CD4-positive, alpha-beta T cell (primary cell): Measurements from ENCODE around the gene XCL2. TPM values are rescaled to one million over a fixed set of nuclear protein-coding genes. Genes with fewer than 3 reads are reported as not detected.

Source experiments
- ATAC-seq: fragments of 200-7000 bp; cut with Tn5 transposase; one replicate; pipeline ENCODE4 v1.10.0; 2022; ENCODE audit warnings: mild to moderate bottlenecking; ENCODE audit not compliant: poor library complexity
- CTCF ChIA-PET: fragments of 350-600 bp; sonication (Branson Sonifier 250); formaldehyde crosslinking; loops from one replicate; lab custom pipeline; 2021; ENCODE audit warnings: antibody characterized with exemption, inconsistent platforms; lab: Charles Lee
- POLR2A ChIA-PET: fragments of 350-600 bp; sonication (Branson Sonifier 250); formaldehyde crosslinking; loops from one replicate; lab custom pipeline; 2021; ENCODE audit warnings: antibody characterized with exemption, inconsistent platforms; lab: Charles Lee
- DNase-seq, 14 experiments: peaks; one replicate each; pipeline ENCODE4 v3.0.0-alpha.2; 2013 to 2020; ENCODE audit warnings: mixed read lengths in 2 of 14
- H3K27ac ChIP-seq, 2 donors: one replicate each; pipeline versions ENCODE4 v1.5.1 to v1.7.0; 2013; ENCODE audit warnings: low read length in 2 of 2, low read depth in 1 of 2, mild to moderate bottlenecking in 1 of 2
- H3K27me3 ChIP-seq, 2 experiments: 1 replicate in 1 of 2; 2 replicates in 1 of 2; pipeline versions ENCODE4 v1.6.1 to v1.7.0; 2013; ENCODE audit warnings: low read length in 2 of 2, control low read depth in 1 of 2, mild to moderate bottlenecking in 1 of 2, moderate library complexity in 1 of 2; ENCODE audit not compliant: insufficient read depth in 2 of 2, control insufficient read depth in 1 of 2
- H3K36me3 ChIP-seq: one replicate; pipeline ENCODE4 v1.6.1; 2013; ENCODE audit warnings: low read length, control low read depth; ENCODE audit not compliant: insufficient read depth
- H3K4me1 ChIP-seq: one replicate; pipeline ENCODE4 v1.6.1; 2013; ENCODE audit warnings: low read length, control low read depth; ENCODE audit not compliant: insufficient read depth
- H3K4me3 ChIP-seq: one replicate; pipeline ENCODE4 v1.5.1; 2013; ENCODE audit warnings: mild to moderate bottlenecking, low read length, moderate library complexity
- H3K9me3 ChIP-seq, 2 experiments: 1 replicate in 1 of 2; 2 replicates in 1 of 2; pipeline versions ENCODE4 v1.6.1 to v1.7.0; 2013; ENCODE audit warnings: low read length in 2 of 2, mild to moderate bottlenecking in 2 of 2, control low read depth in 1 of 2, moderate library complexity in 1 of 2; ENCODE audit not compliant: control insufficient read depth in 1 of 2, insufficient read depth in 1 of 2
- H3K27ac Mint-ChIP-seq: one replicate; pipeline ENCODE4 v1.8.0; 2020; ENCODE audit warnings: mixed read lengths
- H3K27me3 Mint-ChIP-seq: one replicate; pipeline ENCODE4 v1.8.0; 2021; ENCODE audit warnings: mixed read lengths
- H3K36me3 Mint-ChIP-seq: one replicate; pipeline ENCODE4 v1.8.0; 2021; ENCODE audit warnings: low read depth, mixed read lengths
- H3K4me1 Mint-ChIP-seq: one replicate; pipeline ENCODE4 v1.8.0; 2021; ENCODE audit warnings: low read depth, mixed read lengths
- H3K4me3 Mint-ChIP-seq: one replicate; pipeline ENCODE4 v1.8.0; 2020; ENCODE audit warnings: mild to moderate bottlenecking, mixed read lengths
- H3K9me3 Mint-ChIP-seq: one replicate; pipeline ENCODE4 v1.8.0; 2020; ENCODE audit warnings: mixed read lengths
- CTCF ChIP-seq: fragments of 200-600 bp; IDR thresholded peaks from one replicate; pipeline ENCODE4 v1.8.0; 2022; ENCODE audit warnings: antibody characterized with exemption, mild to moderate bottlenecking
- intact Hi-C, 2 experiments: fragments of 100-400 bp; cut with DNase I in 1 of 2; cut with micrococcal nuclease in 1 of 2; formaldehyde crosslinking; loops; one replicate each; pipeline versions ENCODE4 v1.15.1 to v1.9.0; 2023 to 2025; cut with DNase I, micrococcal nuclease
- total RNA-seq, 174 experiments: library from RNA in 2 of 174; stranded (reverse) in 2 of 174; gene quantifications; one replicate each; pipeline ENCODE4 v1.2.3 and lab custom pipeline; 2021 to 2026

The XCL2 gene
- total RNA-seq, 2 experiments from 2014 or later = not detected

- H3K4me1 Mint-ChIP-seq = peaks cover 44% of the 10 kb centered on the region
- TF ChIP-seq CTCF = no peak
- no peaks in the 10 kb centered on the region for H3K36me3 Mint-ChIP-seq
- H3K9me3 ChIP-seq = no peaks in the 10 kb centered on the region
- H3K27ac Mint-ChIP-seq = peak overlapping the region; percentile 28
- intact Hi-C loops = loop anchor here in 1 of 2 experiments (10.0 kb wide), 1 partner anchor 68 kb away; no protein-coding TSS in a partner anchor
- DNase-seq = peak in 6 of 14 experiments; percentile 13 to 78 (median 48)
- peak overlapping the region; percentile 4 for H3K4me3 ChIP-seq
- peak; percentile 65 for ATAC-seq
- H3K27ac ChIP-seq = peak overlapping the region in 1 of 2 donors; percentile 16
- ChIA-PET POLR2A (interaction anchor here (1.0 to 1.9 kb wide), 2 partner anchors 9 to 22 kb away, joined by 4 to 5 read pairs; no protein-coding TSS in a partner anchor), CTCF (no interaction called here)
- H3K4me1 ChIP-seq = peaks cover 43% of the 10 kb centered on the region
- H3K4me3 Mint-ChIP-seq = peak overlapping the region; percentile 69
- no peaks in the 10 kb centered on the region for H3K36me3 ChIP-seq
- H3K9me3 Mint-ChIP-seq = no peaks in the 10 kb centered on the region
- H3K27me3 Mint-ChIP-seq = no peaks in the 10 kb centered on the region
- H3K27me3 ChIP-seq = no peaks in the 10 kb centered on the region
These were observed 30.8 kb downstream of the XCL2 start for GRCh38 chr1:168512864-168513595.

GRCh38 chr1:168509875-168510791 lies 33.7 kb downstream of the XCL2 start:
- Histone ChIP-seq H3K27me3 (no peaks in the 10 kb centered on the region), H3K4me3 (no peak overlapping the region), H3K9me3 (no peaks in the 10 kb centered on the region), H3K27ac (no peak overlapping the region), H3K4me1 (peaks cover 37% of the 10 kb centered on the region), H3K36me3 (no peaks in the 10 kb centered on the region)
- Mint-ChIP-seq H3K27ac (no peak overlapping the region), H3K4me1 (peaks cover 36% of the 10 kb centered on the region), H3K36me3 (no peaks in the 10 kb centered on the region), H3K4me3 (no peak overlapping the region), H3K27me3 (no peaks in the 10 kb centered on the region), H3K9me3 (no peaks in the 10 kb centered on the region)
- ChIA-PET CTCF (no interaction called here), POLR2A (no interaction called here)
- no peak for TF ChIP-seq CTCF
- intact Hi-C loops = loop anchor here in 1 of 2 experiments (10.0 kb wide), 1 partner anchor 65 kb away; no protein-coding TSS in a partner anchor
- ATAC-seq (peak; percentile 32), DNase-seq (peak in 3 of 14 experiments; percentile 41 to 65 (median 62))

- Mint-ChIP-seq H3K9me3 (no peaks in the 10 kb centered on the region), H3K4me3 (no peak overlapping the region), H3K4me1 (peaks cover 35% of the 10 kb centered on the region), H3K36me3 (no peaks in the 10 kb centered on the region), H3K27me3 (no peaks in the 10 kb centered on the region), H3K27ac (no peak overlapping the region)
- ATAC-seq (no peak), DNase-seq (no peak)
- Histone ChIP-seq H3K4me1 (peaks cover 33% of the 10 kb centered on the region), H3K9me3 (no peaks in the 10 kb centered on the region), H3K27ac (no peak overlapping the region), H3K27me3 (no peaks in the 10 kb centered on the region), H3K36me3 (no peaks in the 10 kb centered on the region), H3K4me3 (no peak overlapping the region)
- ChIA-PET CTCF (no interaction called here), POLR2A (no interaction called here)
- no peak for TF ChIP-seq CTCF
- intact Hi-C loops = no loop called here
These were observed 34.6 kb downstream of the XCL2 start for GRCh38 chr1:168509210-168509609.
